ENCODE measurements around the gene NPIPA7.
"Not testable (repeated sequence)": the region's sequence is repeated elsewhere in the genome, so short reads cannot be mapped to it uniquely, and the experiment has no call there.

NPIPA7 gene

DNA sequence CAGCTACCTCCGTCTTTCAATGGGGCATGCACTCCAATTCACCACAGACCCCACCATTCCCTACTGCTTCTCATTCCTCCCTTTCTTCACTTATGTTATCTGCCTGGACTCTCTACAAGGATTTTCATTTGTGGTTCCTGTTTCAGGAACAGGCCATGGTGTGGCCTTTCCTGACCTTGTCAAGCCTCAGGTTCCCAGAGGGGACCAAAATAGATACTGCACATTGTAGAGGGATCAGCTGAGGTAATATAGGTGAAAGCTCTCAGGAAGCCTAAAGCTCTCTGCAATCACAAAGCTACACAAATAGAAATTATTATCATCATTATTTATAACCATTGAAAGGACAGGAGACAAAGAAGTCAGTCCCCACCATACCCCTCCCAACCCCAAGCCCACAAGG, 41.6 kb downstream of the NPIPA7 start:
- DNase-seq: not testable (repeated sequence)

DNA sequence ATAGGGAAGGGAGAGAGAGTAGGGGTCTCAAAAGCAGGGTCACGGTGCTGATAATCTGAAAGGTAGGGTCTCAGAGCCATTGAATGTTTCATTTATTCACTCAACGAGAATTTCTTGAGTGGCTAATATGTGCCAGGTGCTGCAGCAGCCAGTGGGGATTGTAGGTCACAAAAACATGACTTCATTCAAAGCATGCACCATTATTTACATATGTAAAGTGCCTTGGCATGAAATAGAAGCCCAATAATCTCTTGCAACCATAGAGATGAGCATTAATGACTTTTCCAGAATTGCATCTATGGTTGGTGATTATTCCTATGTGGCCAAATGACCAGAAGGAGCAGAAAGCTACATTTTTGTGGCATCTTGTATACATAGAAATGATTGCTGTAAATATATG, 46.2 kb downstream of the NPIPA7 start:
- not testable (repeated sequence) for DNase-seq

DNA sequence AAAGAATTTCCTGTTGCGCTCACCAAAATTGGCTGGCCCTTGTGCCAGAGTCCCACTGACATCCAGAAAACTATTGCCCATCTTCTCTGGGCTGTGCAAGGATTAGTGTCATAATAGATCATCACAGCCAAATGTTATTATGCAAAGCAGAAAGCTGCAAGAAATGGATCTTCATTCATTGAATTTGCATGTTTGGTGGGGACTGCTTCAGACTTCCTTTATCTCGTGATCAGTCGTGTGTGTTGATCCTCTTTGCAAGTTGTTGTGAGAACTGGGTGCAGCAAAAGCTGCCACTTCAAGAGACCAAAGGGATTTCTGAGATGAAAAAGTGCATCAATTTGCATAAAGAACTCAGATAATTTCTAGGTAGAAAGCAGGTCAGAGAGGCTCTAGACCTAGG, 52.2 kb downstream of the NPIPA7 start:
- not testable (repeated sequence) for DNase-seq

DNA sequence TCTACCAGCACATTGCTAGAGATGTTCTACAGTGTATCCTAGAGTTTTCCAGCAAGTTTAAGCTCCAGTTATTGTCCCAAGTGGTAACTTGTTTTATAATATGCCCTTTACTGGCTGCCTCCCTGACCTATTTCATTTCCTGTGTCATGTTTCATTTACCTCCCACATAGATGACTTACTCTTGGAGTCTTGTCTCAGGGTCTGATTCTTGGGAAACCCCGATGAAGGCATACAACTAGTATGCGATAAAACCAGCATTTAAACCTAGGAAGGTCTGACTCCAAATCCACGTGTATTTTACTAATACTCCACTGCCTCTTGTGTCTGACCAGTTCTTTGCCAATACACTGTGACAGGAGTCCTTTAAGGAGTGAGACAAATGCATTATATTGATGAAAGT, 55.8 kb downstream of the NPIPA7 start:
- not testable (repeated sequence) for DNase-seq

DNA sequence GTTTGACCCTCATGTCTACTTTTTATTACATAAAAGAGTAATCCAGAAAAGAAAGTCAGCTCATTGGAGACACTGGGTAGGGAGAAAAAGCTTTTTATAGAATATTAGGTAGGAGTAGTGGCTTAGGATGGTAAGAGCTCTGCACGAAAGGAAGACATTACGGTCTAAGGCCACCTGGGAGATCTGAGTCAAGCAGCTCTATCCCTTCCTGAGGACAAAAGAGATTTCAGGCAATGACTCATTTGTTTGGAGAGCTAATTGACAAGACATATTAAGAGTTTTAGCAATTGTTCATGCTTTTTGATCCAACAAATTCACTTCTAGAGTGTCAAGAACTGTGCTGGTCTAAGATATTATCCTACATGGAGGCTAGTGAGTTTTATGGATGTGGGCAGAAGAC, 62.5 kb downstream of the NPIPA7 start:
- DNase-seq: not testable (repeated sequence)
